Measurements from ENCODE around the gene OR10A4.
"Not testable (repeated sequence)": the region's sequence is repeated elsewhere in the genome, so short reads cannot be mapped to it uniquely, and the experiment has no call there.

OR10A4 gene

GRCh38 chr11:6876914-6877313 is 489 bp downstream of the OR10A4 start:
- ATAC-seq (ENCODE audit: insufficient read depth, low read depth) (no peak), DNase-seq (no peak)
- TF ChIP-seq CTCF (IDR thresholded peaks at IDR 0.05; ENCODE audit: borderline replicate concordance, extremely low read depth, low read length, poor library complexity, severe bottlenecking) (no peak), EZH2 (IDR thresholded peaks at IDR 0.05; ENCODE audit: borderline replicate concordance, low read depth, low read length, severe bottlenecking) (no peak)
- no peak overlapping the region for H3K4me3 ChIP-seq (ENCODE audit: low read depth in 1 of 2, low read length in 2 of 2)
- H2AFZ ChIP-seq (ENCODE audit: low read depth, low read length) = no peak overlapping the region
- H3K4me1 ChIP-seq (ENCODE audit: insufficient read depth, low read length) = no peaks in the 10 kb centered on the region
- no peak overlapping the region for H3K9ac ChIP-seq (ENCODE audit: low read depth, low read length)
- no peaks in the 10 kb centered on the region for H3K9me3 ChIP-seq (ENCODE audit: insufficient read depth, low read length, severe bottlenecking)
- H3K4me2 ChIP-seq (ENCODE audit: insufficient read depth, low read length) = no peak overlapping the region
- no peaks in the 10 kb centered on the region for H3K79me2 ChIP-seq (ENCODE audit: insufficient read depth, low read length)
- H3K27me3 ChIP-seq (ENCODE audit: insufficient read depth, low read length, poor library complexity) = no peaks in the 10 kb centered on the region
- no peak overlapping the region for H3K27ac ChIP-seq (ENCODE audit: low read length)
- H3K36me3 ChIP-seq (ENCODE audit: insufficient read depth, low read length) = no peaks in the 10 kb centered on the region
- H4K20me1 ChIP-seq (ENCODE audit: insufficient read depth, low read length) = no peaks in the 10 kb centered on the region

GRCh38 chr11:6882751-6883150 is 6.3 kb downstream of the OR10A4 start:
- no peak overlapping the region for H3K9ac ChIP-seq (ENCODE audit: low read depth, low read length)
- no peak overlapping the region for H3K4me2 ChIP-seq (ENCODE audit: insufficient read depth, low read length)
- H3K4me1 ChIP-seq (ENCODE audit: insufficient read depth, low read length) = no peaks in the 10 kb centered on the region
- H3K4me3 ChIP-seq (ENCODE audit: low read depth in 1 of 2, low read length in 2 of 2) = no peak overlapping the region
- no peaks in the 10 kb centered on the region for H3K9me3 ChIP-seq (ENCODE audit: insufficient read depth, low read length, severe bottlenecking)
- DNase-seq (no peak), ATAC-seq (ENCODE audit: insufficient read depth, low read depth) (no peak)
- TF ChIP-seq CTCF (IDR thresholded peaks at IDR 0.05; ENCODE audit: borderline replicate concordance, extremely low read depth, low read length, poor library complexity, severe bottlenecking) = no peak
- TF ChIP-seq EZH2 (IDR thresholded peaks at IDR 0.05; ENCODE audit: borderline replicate concordance, low read depth, low read length, severe bottlenecking) = no peak
- no peaks in the 10 kb centered on the region for H3K27me3 ChIP-seq (ENCODE audit: insufficient read depth, low read length, poor library complexity)
- no peaks in the 10 kb centered on the region for H3K36me3 ChIP-seq (ENCODE audit: insufficient read depth, low read length)
- H3K27ac ChIP-seq (ENCODE audit: low read length) = no peak overlapping the region
- no peaks in the 10 kb centered on the region for H3K79me2 ChIP-seq (ENCODE audit: insufficient read depth, low read length)
- no peak overlapping the region for H2AFZ ChIP-seq (ENCODE audit: low read depth, low read length)
- no peaks in the 10 kb centered on the region for H4K20me1 ChIP-seq (ENCODE audit: insufficient read depth, low read length)

DNA sequence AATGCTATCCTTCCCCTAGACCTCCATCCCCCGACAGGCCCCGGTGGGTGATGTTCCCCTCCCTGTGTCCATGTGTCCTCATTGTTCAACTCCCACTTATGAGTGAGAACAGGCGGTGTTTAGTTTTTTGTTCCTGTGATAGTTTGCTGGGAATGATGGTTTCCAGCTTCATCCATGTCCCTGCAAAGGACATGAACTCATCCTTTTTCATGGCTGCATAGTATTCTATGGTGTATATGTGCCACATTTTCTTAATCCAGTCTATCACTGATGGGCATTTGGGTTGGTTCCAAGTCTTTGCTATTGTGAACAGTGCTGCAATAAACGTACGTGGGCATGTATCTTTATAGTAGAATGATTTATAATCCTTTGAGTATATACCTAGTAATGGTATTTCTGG is 11.3 kb downstream of the OR10A4 start:
- not testable (repeated sequence) for H2AFZ ChIP-seq (ENCODE audit: low read depth, low read length); H3K27me3 ChIP-seq (ENCODE audit: insufficient read depth, low read length, poor library complexity); H3K79me2 ChIP-seq (ENCODE audit: insufficient read depth, low read length); H3K4me1 ChIP-seq (ENCODE audit: insufficient read depth, low read length); ATAC-seq (ENCODE audit: insufficient read depth, low read depth); H3K4me2 ChIP-seq (ENCODE audit: insufficient read depth, low read length); H4K20me1 ChIP-seq (ENCODE audit: insufficient read depth, low read length); H3K9ac ChIP-seq (ENCODE audit: low read depth, low read length); H3K9me3 ChIP-seq (ENCODE audit: insufficient read depth, low read length, severe bottlenecking); H3K4me3 ChIP-seq (ENCODE audit: low read depth in 1 of 2, low read length in 2 of 2); H3K27ac ChIP-seq (ENCODE audit: low read length); H3K36me3 ChIP-seq (ENCODE audit: insufficient read depth, low read length); DNase-seq

DNA sequence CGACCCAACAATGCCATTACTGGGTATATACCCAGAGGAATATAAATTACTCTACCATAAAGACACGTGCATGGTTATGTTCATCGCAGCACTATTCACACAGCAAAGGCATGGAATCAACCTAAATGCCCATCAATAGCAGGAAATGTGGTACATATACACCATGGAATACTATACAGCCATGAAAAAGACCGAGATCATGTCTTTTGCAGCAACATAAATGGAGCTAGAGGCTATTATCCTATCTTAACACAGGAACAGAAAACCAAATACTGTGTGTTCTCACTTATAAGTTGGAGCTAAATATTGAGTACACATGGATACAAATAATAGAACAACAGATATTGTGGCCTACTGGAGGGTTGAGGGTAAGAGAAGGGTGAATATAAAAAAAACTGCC is 12.4 kb downstream of the OR10A4 start:
- DNase-seq (no peak), ATAC-seq (ENCODE audit: insufficient read depth, low read depth) (no peak)
- no peak overlapping the region for H3K27ac ChIP-seq (ENCODE audit: low read length)
- no peak overlapping the region for H3K9ac ChIP-seq (ENCODE audit: low read depth, low read length)
- H4K20me1 ChIP-seq (ENCODE audit: insufficient read depth, low read length) = no peaks in the 10 kb centered on the region
- H3K9me3 ChIP-seq (ENCODE audit: insufficient read depth, low read length, severe bottlenecking) = no peaks in the 10 kb centered on the region
- no peaks in the 10 kb centered on the region for H3K4me1 ChIP-seq (ENCODE audit: insufficient read depth, low read length)
- no peaks in the 10 kb centered on the region for H3K36me3 ChIP-seq (ENCODE audit: insufficient read depth, low read length)
- no peaks in the 10 kb centered on the region for H3K27me3 ChIP-seq (ENCODE audit: insufficient read depth, low read length, poor library complexity)
- no peak overlapping the region for H2AFZ ChIP-seq (ENCODE audit: low read depth, low read length)
- no peak overlapping the region for H3K4me3 ChIP-seq (ENCODE audit: low read depth in 1 of 2, low read length in 2 of 2)
- no peaks in the 10 kb centered on the region for H3K79me2 ChIP-seq (ENCODE audit: insufficient read depth, low read length)
- no peak for TF ChIP-seq CTCF (IDR thresholded peaks at IDR 0.05; ENCODE audit: borderline replicate concordance, extremely low read depth, low read length, poor library complexity, severe bottlenecking)
- TF ChIP-seq EZH2 (IDR thresholded peaks at IDR 0.05; ENCODE audit: borderline replicate concordance, low read depth, low read length, severe bottlenecking) = no peak
- no peak overlapping the region for H3K4me2 ChIP-seq (ENCODE audit: insufficient read depth, low read length)
